H1 (cell line): Measurements from ENCODE around the gene ATP2B1. TPM values are rescaled to one million over a fixed set of nuclear protein-coding genes. Genes with fewer than 3 reads are reported as not detected.

Experiments used
- CTCF ChIA-PET: fragments of 300-600 bp; sonication (Branson Sonifier 250); formaldehyde crosslinking; loops from one replicate; lab custom pipeline; 2021; ENCODE audit not compliant: partially characterized antibody; lab: Charles Lee
- POLR2A ChIA-PET: fragments of 300-600 bp; sonication (Branson Sonifier 250); formaldehyde crosslinking; loops from one replicate; lab custom pipeline; 2021; ENCODE audit warnings: inconsistent platforms; ENCODE audit not compliant: partially characterized antibody; lab: Charles Lee
- DNase-seq, 2 experiments: peaks; one replicate each; pipeline versions ENCODE4 v3.0.0 to v3.0.0-alpha.2; 2010 to 2022; ENCODE audit warnings: low spot score in 2 of 2, low read depth in 1 of 2, mixed read lengths in 1 of 2
- FAIRE-seq: peaks from 2 replicates; lab custom pipeline; 2011; peaks lifted over from hg19 to GRCh38; lab: Jason Lieb, UNC
- H2AFZ ChIP-seq: 2 replicates; pipeline ENCODE4 v1.8.1; 2012; ENCODE audit warnings: low read length, inconsistent platforms
- H2AK5ac ChIP-seq: 2 replicates; pipeline ENCODE4 v1.6.1; 2013; ENCODE audit warnings: low read depth, low read length
- H2BK120ac ChIP-seq: replicated peaks from 2 replicates; pipeline ENCODE3; 2013; ENCODE audit warnings: low read depth, low read length, inconsistent platforms
- H2BK12ac ChIP-seq: 2 replicates; pipeline ENCODE4 v1.6.1; 2013; ENCODE audit warnings: low read depth, low read length
- H2BK15ac ChIP-seq: 2 replicates; pipeline ENCODE4 v1.6.1; 2013; ENCODE audit warnings: low read length
- H2BK20ac ChIP-seq: 2 replicates; pipeline ENCODE4 v1.6.1; 2013; ENCODE audit warnings: low read length
- H2BK5ac ChIP-seq: 2 replicates; pipeline ENCODE4 v1.6.1; 2013; ENCODE audit warnings: low read depth, low read length
- H3K14ac ChIP-seq: 2 replicates; pipeline ENCODE4 v1.6.1; 2013; ENCODE audit warnings: inconsistent platforms; ENCODE audit not compliant: insufficient read length
- H3K18ac ChIP-seq: 2 replicates; pipeline ENCODE4 v1.6.1; 2013; ENCODE audit warnings: low read length; ENCODE audit errors: extremely low read depth
- H3K23ac ChIP-seq: 2 replicates; pipeline ENCODE4 v1.6.1; 2013; ENCODE audit warnings: inconsistent platforms; ENCODE audit not compliant: insufficient read length
- H3K23me2 ChIP-seq: 2 replicates; pipeline ENCODE4 v1.6.1; 2013; ENCODE audit warnings: low read depth, low read length
- H3K27ac ChIP-seq: 2 replicates; pipeline ENCODE4 v1.6.1; 2011; ENCODE audit warnings: low read depth, low read length, inconsistent platforms
- H3K27me3 ChIP-seq, 4 experiments: replicated peaks in 1 of 4; 1 replicate in 1 of 4; 2 replicates in 3 of 4; pipeline versions ENCODE4 v1.6.1 to v1.8.1; 2011 to 2013; ENCODE audit warnings: low read length in 3 of 4, mild to moderate bottlenecking in 3 of 4, inconsistent platforms in 2 of 4, mixed read lengths in 2 of 4, moderate library complexity in 1 of 4; ENCODE audit not compliant: control insufficient read depth in 3 of 4, insufficient read depth in 3 of 4; ENCODE audit errors: extremely low read depth in 1 of 4
- H3K36me3 ChIP-seq, 4 experiments: 2 replicates each; pipeline versions ENCODE4 v1.6.1 to v1.8.1; 2011 to 2013; ENCODE audit warnings: mild to moderate bottlenecking in 4 of 4, low read length in 3 of 4, moderate library complexity in 2 of 4, control low read depth in 1 of 4, inconsistent platforms in 1 of 4; ENCODE audit not compliant: insufficient read depth in 4 of 4, control insufficient read depth in 2 of 4
- H3K4ac ChIP-seq: replicated peaks from 2 replicates; pipeline ENCODE3; 2013; ENCODE audit warnings: low read length, low read depth, mixed read lengths, inconsistent platforms; ENCODE audit not compliant: insufficient read length
- H3K4me1 ChIP-seq, 4 experiments: replicated peaks in 1 of 4; 1 replicate in 1 of 4; 2 replicates in 3 of 4; pipeline versions ENCODE4 v1.6.1 to v1.8.1; 2011 to 2013; ENCODE audit warnings: low read length in 3 of 4, inconsistent platforms in 2 of 4, mixed read lengths in 1 of 4; ENCODE audit not compliant: insufficient read depth in 4 of 4, control insufficient read depth in 3 of 4
- H3K4me2 ChIP-seq, 2 experiments: 2 replicates each; pipeline versions ENCODE4 v1.6.1 to v1.8.1; 2011 to 2013; ENCODE audit warnings: low read depth in 2 of 2, low read length in 2 of 2, control low read depth in 1 of 2, inconsistent platforms in 1 of 2, mild to moderate bottlenecking in 1 of 2; ENCODE audit not compliant: insufficient read depth in 1 of 2
- H3K4me3 ChIP-seq, 4 experiments: fragments of 200-600, 300-600 bp in 1 of 4; sonication (generic), shearing (Covaris generic), sonication (Bioruptor Twin) in 1 of 4; 2 replicates each; pipeline versions ENCODE4 v1.5.1 to v1.8.1; 2011 to 2016; ENCODE audit warnings: low read length in 4 of 4, low read depth in 3 of 4, control low read depth in 2 of 4, inconsistent platforms in 2 of 4, mild to moderate bottlenecking in 2 of 4, mixed read lengths in 1 of 4, moderate library complexity in 1 of 4; ENCODE audit not compliant: insufficient read depth in 2 of 4; ENCODE audit errors: extremely low read depth in 1 of 4
- H3K56ac ChIP-seq: replicated peaks from 2 replicates; pipeline ENCODE3; 2013; ENCODE audit warnings: low read depth, mild to moderate bottlenecking, mixed read lengths, low read length, inconsistent platforms; ENCODE audit not compliant: insufficient read length
- H3K79me1 ChIP-seq: 2 replicates; pipeline ENCODE4 v1.6.1; 2013; ENCODE audit warnings: low read depth, low read length, control low read depth
- H3K79me2 ChIP-seq, 2 experiments: 2 replicates each; pipeline versions ENCODE4 v1.6.1 to v1.8.1; 2012 to 2013; ENCODE audit warnings: low read length in 2 of 2, mild to moderate bottlenecking in 2 of 2, inconsistent platforms in 1 of 2; ENCODE audit not compliant: insufficient read depth in 2 of 2, control insufficient read depth in 1 of 2
- H3K9ac ChIP-seq, 4 experiments: replicated peaks in 1 of 4; 1 replicate in 1 of 4; 2 replicates in 3 of 4; pipeline versions ENCODE4 v1.6.1 to v1.8.1; 2011 to 2013; ENCODE audit warnings: low read depth in 3 of 4, low read length in 3 of 4, control low read depth in 2 of 4, mild to moderate bottlenecking in 2 of 4, moderate library complexity in 2 of 4, inconsistent platforms in 1 of 4; ENCODE audit errors: extremely low read depth in 1 of 4
- H3K9me3 ChIP-seq, 2 experiments: 2 replicates each; pipeline versions ENCODE4 v1.6.1 to v1.8.1; 2012 to 2013; ENCODE audit warnings: mild to moderate bottlenecking in 2 of 2, moderate library complexity in 2 of 2, control low read depth in 1 of 2, inconsistent platforms in 1 of 2, low read depth in 1 of 2, low read length in 1 of 2, mixed read lengths in 1 of 2; ENCODE audit not compliant: insufficient read depth in 2 of 2
- H4K20me1 ChIP-seq, 2 experiments: replicated peaks in 1 of 2; 2 replicates each; pipeline versions ENCODE3 to v1.8.1; 2011 to 2013; ENCODE audit warnings: inconsistent platforms in 2 of 2, low read length in 2 of 2, mild to moderate bottlenecking in 1 of 2; ENCODE audit not compliant: insufficient read depth in 2 of 2, control insufficient read depth in 1 of 2
- H4K5ac ChIP-seq: 2 replicates; pipeline ENCODE4 v1.6.1; 2013; ENCODE audit warnings: low read length, low read depth, mixed read lengths, inconsistent platforms; ENCODE audit not compliant: insufficient read length
- H4K8ac ChIP-seq: 2 replicates; pipeline ENCODE4 v1.8.0; 2013; ENCODE audit warnings: mild to moderate bottlenecking, moderate library complexity, low read length, inconsistent platforms; ENCODE audit not compliant: insufficient read depth; ENCODE audit errors: extremely low read depth
- H4K91ac ChIP-seq: replicated peaks from 2 replicates; pipeline ENCODE3; 2013; ENCODE audit warnings: low read length, mixed read lengths, inconsistent platforms; ENCODE audit not compliant: insufficient read length
- E2F6 ChIP-seq: IDR thresholded peaks from 2 replicates; pipeline ENCODE4 v1.6.1; 2012; ENCODE audit warnings: inconsistent platforms
- EP300 ChIP-seq, 2 experiments: IDR thresholded peaks; 1 replicate in 1 of 2; 2 replicates in 1 of 2; pipeline ENCODE4 v1.6.1; 2011 to 2012; ENCODE audit warnings: low read depth in 2 of 2, low read length in 2 of 2, mild to moderate bottlenecking in 2 of 2, borderline replicate concordance in 1 of 2, inconsistent platforms in 1 of 2, moderate library complexity in 1 of 2
- EZH2 ChIP-seq: fragments of 200-600 bp; sonication (generic); IDR thresholded peaks from 2 replicates; pipeline ENCODE4 v1.7.1; 2012; ENCODE audit warnings: low read depth, mild to moderate bottlenecking, moderate library complexity, low read length, inconsistent platforms; ENCODE audit not compliant: severe bottlenecking
- JUN ChIP-seq: IDR thresholded peaks from 2 replicates; pipeline ENCODE4 v1.6.1; 2011; ENCODE audit warnings: low read depth, mild to moderate bottlenecking, improper control_type of control experiment, low read length
- MAX ChIP-seq: IDR thresholded peaks from 2 replicates; pipeline ENCODE4 v1.6.1; 2012; ENCODE audit warnings: inconsistent platforms
- POLR2A ChIP-seq, 2 experiments: IDR thresholded peaks; 1 replicate in 1 of 2; 2 replicates in 1 of 2; pipeline ENCODE4 v1.6.1; 2011; ENCODE audit warnings: low read depth in 2 of 2, low read length in 2 of 2, mild to moderate bottlenecking in 2 of 2; ENCODE audit errors: control extremely low read depth in 1 of 2
- SP1 ChIP-seq: IDR thresholded peaks from 2 replicates; pipeline ENCODE4 v1.6.1; 2011; ENCODE audit warnings: low read depth, low read length
- SP4 ChIP-seq: IDR thresholded peaks from 2 replicates; pipeline ENCODE4 v1.6.1; 2012; ENCODE audit warnings: low read length, inconsistent platforms
- TAF7 ChIP-seq: optimal IDR thresholded peaks from 2 replicates; pipeline ENCODE3; 2011; ENCODE audit warnings: low read depth, mild to moderate bottlenecking, inconsistent platforms, low read length, moderate library complexity, borderline replicate concordance
- WGBS, 2 experiments: shearing (Covaris generic) in 1 of 2; methylation state at CpG; one replicate each; pipeline versions ENCODE4 v1.1.6 to v1.1.7; 2013 to 2015; ENCODE audit warnings: low lambda C conversion rate in 2 of 2, mixed read lengths in 2 of 2, inconsistent platforms in 1 of 2, low coverage in 1 of 2, missing lambda C conversion rate in 1 of 2; ENCODE audit not compliant: insufficient replicate concordance in 2 of 2, insufficient coverage in 1 of 2, insufficient read length in 1 of 2; ENCODE audit errors: extremely low coverage in 1 of 2, missing lambda C conversion rate in 1 of 2; 5-methylcytosine and 5-hydroxymethylcytosine counted together
- polyA plus RNA-seq, 7 experiments: library from polyadenylated mRNA; depleted of rRNA in 3 of 7; stranded (reverse) in 5 of 7; unstranded in 2 of 7; fragments of >200 nt in 5 of 7; fragments of 200-250 nt in 2 of 7; gene quantifications; 1 replicate in 5 of 7; 2 replicates in 1 of 7; 4 replicates in 1 of 7; pipeline versions ENCODE4 v1.2.1 to v1.2.3, GENCODE V29; 2011 to 2013; ENCODE audit warnings: missing spikeins in 2 of 7, mixed read lengths in 2 of 7
- total RNA-seq: library from RNA; stranded (reverse); fragmentation: NEBNext Ultra II Directional; extraction: Animal tissue kit (Norgen Biotek cat#: 25700); gene quantifications from 2 replicates; pipeline ENCODE4 v1.2.1, GENCODE V29; 2021

Gene ATP2B1
- total and polyA plus RNA-seq, 2 of the 8 experiments (the other 6 are each of a cell fraction or from before 2014, with no cell fraction given): 4.3 to 32.0 TPM

GRCh38 chr12:89729946-89730459 lies 21.4 kb upstream of the ATP2B1 start:
- ChIA-PET POLR2A (no interaction called here), CTCF (interaction anchor here (1.5 kb wide), 1 partner anchor 190 kb away, joined by 3 read pairs; no protein-coding TSS in a partner anchor)
- H3K23me2 ChIP-seq: no peaks in the 10 kb centered on the region
- H3K4ac ChIP-seq: no peak overlapping the region
- no peak overlapping the region for H2BK20ac ChIP-seq
- no peak overlapping the region for H3K9ac ChIP-seq
- H3K27ac ChIP-seq: no peak overlapping the region
- no peaks in the 10 kb centered on the region for H3K27me3 ChIP-seq
- DNase-seq: no peak
- no peak overlapping the region for H2BK12ac ChIP-seq
- H3K79me2 ChIP-seq: no peaks in the 10 kb centered on the region
- no peaks in the 10 kb centered on the region for H3K36me3 ChIP-seq
- no peak overlapping the region for H3K14ac ChIP-seq
- H3K4me2 ChIP-seq: no peak overlapping the region
- H4K5ac ChIP-seq: no peak overlapping the region
- no peak for FAIRE-seq
- H3K18ac ChIP-seq: no peak overlapping the region
- H3K9me3 ChIP-seq: no peaks in the 10 kb centered on the region
- no peaks in the 10 kb centered on the region for H3K4me1 ChIP-seq
- no peaks in the 10 kb centered on the region for H4K20me1 ChIP-seq
- H2BK120ac ChIP-seq: no peak overlapping the region
- H4K8ac ChIP-seq: no peak overlapping the region
- H4K91ac ChIP-seq: no peak overlapping the region
- H2BK15ac ChIP-seq: no peak overlapping the region
- H3K79me1 ChIP-seq: no peaks in the 10 kb centered on the region
- H2AK5ac ChIP-seq: no peak overlapping the region
- H2BK5ac ChIP-seq: no peak overlapping the region
- no peak overlapping the region for H3K56ac ChIP-seq
- H2AFZ ChIP-seq: no peak overlapping the region
- 73 to 100% methylated on average over 2 to 4 of the region's 4 CpGs for WGBS, 2 experiments
- H3K4me3 ChIP-seq: no peak overlapping the region
- no peak for TF ChIP-seq TAF7
- no peak for TF ChIP-seq SP1
- no peak for TF ChIP-seq POLR2A (IDR thresholded peaks at IDR 0.05; ENCODE audit: control extremely low read depth in 1 of 2, low read depth in 2 of 2, low read length in 2 of 2)
- TF ChIP-seq MAX: no peak
- no peak for TF ChIP-seq E2F6
- no peak for TF ChIP-seq EZH2
- TF ChIP-seq SP4: no peak
- TF ChIP-seq JUN: no peak
- no peak for TF ChIP-seq EP300 (IDR thresholded peaks at IDR 0.05; ENCODE audit: borderline replicate concordance in 1 of 2, low read depth in 2 of 2, low read length in 2 of 2)
- no peak overlapping the region for H3K23ac ChIP-seq
